Heart right ventricle (tissue), 16 donors: ENCODE measurements around the gene ASCL5. TPM values are rescaled to one million over a fixed set of nuclear protein-coding genes. Genes with fewer than 3 reads are reported as not detected.

ENCODE experiments used
- ATAC-seq, 8 donors: fragments of 200-7000 bp; cut with Tn5 transposase; one replicate each; pipeline ENCODE4 v1.9.1; 2020; ENCODE audit warnings: mild to moderate bottlenecking in 8 of 8, moderate library complexity in 8 of 8, moderate number of reproducible peaks in 1 of 8
- DNase-seq, 2 donors: peaks; one replicate each; pipeline ENCODE4 v3.0.0-alpha.2; 2020
- H3K27ac ChIP-seq, 10 donors: fragments of 200-600 bp; sonication (generic) in 2 of 10; one replicate each; pipeline versions ENCODE4 v1.5.0 to v1.8.0; 2020 to 2022; ENCODE audit warnings: mild to moderate bottlenecking in 3 of 10
- H3K27me3 ChIP-seq, 7 donors: fragments of 200-600 bp; one replicate each; pipeline ENCODE4 v1.8.0; 2021 to 2022; ENCODE audit warnings: mild to moderate bottlenecking in 2 of 7
- H3K36me3 ChIP-seq, 9 donors: fragments of 200-600 bp; sonication (generic) in 1 of 9; one replicate each; pipeline versions ENCODE4 v1.5.0 to v1.8.0; 2020 to 2022; ENCODE audit warnings: mild to moderate bottlenecking in 2 of 9
- H3K4me1 ChIP-seq, 9 donors: fragments of 200-600 bp; sonication (generic) in 1 of 9; one replicate each; pipeline versions ENCODE4 v1.5.0 to v1.8.0; 2020 to 2022; ENCODE audit warnings: mild to moderate bottlenecking in 4 of 9
- H3K4me3 ChIP-seq, 10 donors: fragments of 200-600 bp; sonication (generic) in 2 of 10; one replicate each; pipeline versions ENCODE4 v1.5.0 to v1.8.0; 2020 to 2022; ENCODE audit warnings: mild to moderate bottlenecking in 7 of 10, moderate library complexity in 2 of 10
- H3K9me3 ChIP-seq, 11 donors: fragments of 200-600 bp in 10 of 11; sonication (generic) in 2 of 11; one replicate each; pipeline versions ENCODE4 v1.5.0 to v1.8.0; 2013 to 2022; ENCODE audit warnings: mild to moderate bottlenecking in 2 of 11, control low read depth in 1 of 11, moderate library complexity in 1 of 11
- WGBS, 2 donors: extraction: QIAGEN DNeasy Blood & Tissue Kit; methylation state at CpG; one replicate each; pipeline ENCODE4 v1.1.7; 2013; ENCODE audit warnings: inconsistent platforms in 1 of 2; 5-methylcytosine and 5-hydroxymethylcytosine counted together
- intact Hi-C, 10 donors: fragments of 100-400 bp; cut with DNase I; formaldehyde crosslinking; loops; one replicate each; pipeline versions ENCODE4 v1.11.1 to v1.14.2; 2022
- polyA plus RNA-seq, 2 donors: library from polyadenylated mRNA; stranded (reverse); fragments of 200-250 nt; gene quantifications; one replicate each; pipeline ENCODE4 v1.2.3, GENCODE V29; 2013
- total RNA-seq, 10 donors: library from RNA; stranded (reverse); fragmentation: NEBNext Ultra II Directional in 3 of 10; extraction: Animal tissue kit (Norgen Biotek cat#: 25700) in 3 of 10; gene quantifications; one replicate each; pipeline versions ENCODE4 v1.2.1 to v1.2.4, GENCODE V29; 2021 to 2023
- TF ChIP-seq, protein P1 (sequence below), 9 donors: fragments of 200-600 bp; sonication (generic) in 2 of 9; IDR thresholded peaks; one replicate each; pipeline versions ENCODE4 v1.5.0 to v1.8.0; 2021 to 2022; ENCODE audit warnings: antibody characterized with exemption in 9 of 9, mild to moderate bottlenecking in 5 of 9, moderate library complexity in 1 of 9
- donor health status: Arrhythmogenic right ventricular cardiomyopathy.
- donor health status: ischemic (EF 13 %, LVEDD 7.1; RV severe dilation, severe dysfunction).
- donor health status: healthy with polysubstance abuse.
- donor health status: DM: no; HTN: yes; CAD: no.
- donor health status: DM: no; HTN: no; CAD: no.
- donor health status: ischemic (EF 25% LVEDD 6.9; RV normal size, moderate dysfunction).
- donor health status: ischemic (EF 25% LVEDD 5.7; RV mildly dilated, moderate dysfunction).
- donor health status: healthy.
- donor health status: DM: yes; HTN: yes; CAD: no.
- donor health status: Ischemic cardiomyopathy.
- donor health status: ischemic (EF 35%, LVEDD 5.7; RV mildly dilated, moderate dysfunction).
- donor health status: nonischemic (EF 11% LVEDD 7.7; RV severe dilation, severe dysfunction).
- donor health status: DM: yes; HTN: yes; CAD: no.
- donor health status: PGD.
- donor health status: ischemic (EF 29% LVEDD 5.4; RV normal size, mild dysfunction).
- donor health status: nonischemic (EF 23%, LVEDD 6.1; RV moderate dilation, normal function).

ASCL5 gene
- total and polyA plus RNA-seq, 12 donors, result not detected

DNA sequence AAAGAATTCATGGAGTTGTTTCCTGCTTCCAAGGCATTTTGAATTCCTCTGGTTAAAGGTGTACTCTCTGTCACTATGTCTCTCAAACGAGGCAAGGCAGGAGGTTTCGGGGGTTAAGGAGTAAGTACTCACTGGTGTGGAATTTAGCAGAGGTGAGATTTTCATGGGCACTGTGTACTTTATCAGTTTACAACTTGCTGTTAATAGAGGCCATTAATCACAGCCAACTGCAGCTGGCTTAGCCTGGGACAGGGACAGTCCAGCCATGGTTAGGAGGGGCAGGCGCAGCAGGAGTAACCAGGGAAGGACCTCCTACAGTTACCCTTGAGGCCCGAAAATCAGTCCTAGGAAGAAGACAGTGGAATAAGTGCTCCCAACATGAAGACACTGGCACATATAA lies 45.3 kb upstream of the ASCL5 start:
- no peak overlapping the region for H3K27ac ChIP-seq
- H3K36me3 ChIP-seq, result no peaks in the 10 kb centered on the region
- intact Hi-C loops, result no loop called here
- TF ChIP-seq, protein P1, sequence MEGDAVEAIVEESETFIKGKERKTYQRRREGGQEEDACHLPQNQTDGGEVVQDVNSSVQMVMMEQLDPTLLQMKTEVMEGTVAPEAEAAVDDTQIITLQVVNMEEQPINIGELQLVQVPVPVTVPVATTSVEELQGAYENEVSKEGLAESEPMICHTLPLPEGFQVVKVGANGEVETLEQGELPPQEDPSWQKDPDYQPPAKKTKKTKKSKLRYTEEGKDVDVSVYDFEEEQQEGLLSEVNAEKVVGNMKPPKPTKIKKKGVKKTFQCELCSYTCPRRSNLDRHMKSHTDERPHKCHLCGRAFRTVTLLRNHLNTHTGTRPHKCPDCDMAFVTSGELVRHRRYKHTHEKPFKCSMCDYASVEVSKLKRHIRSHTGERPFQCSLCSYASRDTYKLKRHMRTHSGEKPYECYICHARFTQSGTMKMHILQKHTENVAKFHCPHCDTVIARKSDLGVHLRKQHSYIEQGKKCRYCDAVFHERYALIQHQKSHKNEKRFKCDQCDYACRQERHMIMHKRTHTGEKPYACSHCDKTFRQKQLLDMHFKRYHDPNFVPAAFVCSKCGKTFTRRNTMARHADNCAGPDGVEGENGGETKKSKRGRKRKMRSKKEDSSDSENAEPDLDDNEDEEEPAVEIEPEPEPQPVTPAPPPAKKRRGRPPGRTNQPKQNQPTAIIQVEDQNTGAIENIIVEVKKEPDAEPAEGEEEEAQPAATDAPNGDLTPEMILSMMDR (IDR thresholded peaks at IDR 0.05), result no peak
- H3K27me3 ChIP-seq, result no peaks in the 10 kb centered on the region
- no peak overlapping the region for H3K4me3 ChIP-seq
- ATAC-seq, result no peak
- 74 to 75% methylated on average over 4 of the region's 4 CpGs for WGBS, 2 donors
- H3K4me1 ChIP-seq, result peaks cover 0 to 22% (median 5%) of the 10 kb centered on the region in 9 donors
- no peaks in the 10 kb centered on the region for H3K9me3 ChIP-seq
- no peak for DNase-seq

DNA sequence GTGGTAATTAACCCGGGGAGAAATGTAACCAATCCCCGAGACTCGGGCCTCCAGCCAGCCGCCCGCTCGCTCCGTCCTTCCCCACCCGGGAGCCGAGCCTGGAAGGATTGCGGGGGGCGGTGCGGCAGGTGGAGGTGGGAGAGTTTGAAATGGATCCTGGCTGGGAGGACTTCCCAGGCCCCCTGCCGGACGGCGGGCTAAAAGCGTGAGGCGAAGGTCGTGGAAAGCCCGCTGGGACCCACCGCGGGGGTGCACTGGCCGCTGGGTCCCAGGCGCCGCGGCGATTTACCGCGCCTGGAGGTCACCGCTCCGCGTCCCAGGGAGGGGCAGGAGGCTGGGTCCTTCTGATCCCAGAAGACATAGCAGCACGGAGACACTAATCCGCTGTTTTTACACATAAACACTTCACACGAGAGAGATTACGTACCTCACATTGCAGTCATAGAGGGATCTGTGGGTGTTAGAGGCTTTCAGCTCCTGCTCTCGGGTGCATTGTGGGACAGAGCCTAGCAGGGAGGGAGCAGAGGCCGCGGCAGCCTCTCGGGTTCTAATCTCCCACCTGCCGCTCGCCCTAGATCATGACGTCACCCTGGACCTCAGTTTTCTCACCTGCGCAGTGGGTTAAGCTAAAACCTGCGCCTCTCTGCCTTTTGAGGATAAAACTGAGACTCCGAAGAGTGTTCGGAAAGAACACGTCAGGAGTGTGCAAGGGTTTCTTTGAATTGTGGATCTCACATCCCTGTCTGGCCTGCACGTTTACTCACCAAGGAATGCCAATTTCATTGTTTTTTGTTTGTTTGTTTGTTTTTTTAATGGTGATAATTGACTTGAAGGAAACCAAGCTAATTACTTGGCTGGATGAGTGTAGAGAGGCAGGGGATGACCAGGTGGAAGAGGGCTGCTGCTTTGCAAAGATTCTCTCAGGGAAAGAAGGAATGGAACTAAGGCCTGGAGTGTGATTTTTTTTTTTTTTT lies 44.4 kb upstream of the ASCL5 start:
- Histone ChIP-seq H3K27me3 (no peaks in the 10 kb centered on the region), H3K9me3 (no peaks in the 10 kb centered on the region), H3K4me1 (peaks cover 0 to 22% (median 5%) of the 10 kb centered on the region in 9 donors), H3K4me3 (peak overlapping the region; percentile 51 to 90 (median 73)), H3K27ac (peak overlapping the region; percentile 85 to 94 (median 91)), H3K36me3 (no peaks in the 10 kb centered on the region)
- peak; percentile 44 to 66 (median 60) for ATAC-seq
- intact Hi-C loops, result no loop called here
- peak; percentile 24 to 47 for DNase-seq
- WGBS, 2 donors, result 8 to 9% methylated on average over 48 of the region's 48 CpGs
- TF ChIP-seq, protein P1 (IDR thresholded peaks at IDR 0.05), result peak in 6 of 9 donors; percentile 25 to 50 (median 38)

DNA sequence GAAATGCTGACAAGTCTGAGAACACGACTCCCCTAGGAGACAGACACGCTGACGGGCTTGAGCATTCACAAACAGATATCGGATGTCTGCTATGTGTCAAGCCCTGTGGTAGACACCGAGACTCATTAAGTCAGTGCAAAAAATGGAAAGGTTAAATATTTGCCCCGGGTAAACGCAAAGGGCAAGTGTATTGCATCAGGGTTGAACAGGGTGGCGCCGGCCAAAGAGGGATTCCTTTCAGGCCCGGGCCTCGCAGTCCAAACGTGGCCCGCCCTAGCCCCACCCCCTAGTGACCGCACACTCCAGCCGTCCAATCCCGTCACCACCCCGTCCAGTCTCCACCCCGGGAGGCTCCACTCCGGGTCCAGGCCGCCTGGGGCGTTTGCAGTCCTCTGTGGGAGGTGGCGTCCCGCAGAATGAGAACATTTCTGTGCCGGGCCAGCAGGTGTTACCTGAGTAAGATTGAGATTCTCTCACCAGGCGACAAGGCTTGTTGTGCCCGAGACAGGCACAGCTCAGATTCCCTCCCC lies 43.6 kb upstream of the ASCL5 start:
- H3K9me3 ChIP-seq, result no peaks in the 10 kb centered on the region
- intact Hi-C loops, result loop anchor here in 1 of 10 donors (1.0 kb wide), 1 partner anchor 16 kb away; the partner anchor contains the start of gene TMEM9
- no peaks in the 10 kb centered on the region for H3K27me3 ChIP-seq
- TF ChIP-seq, protein P1 (IDR thresholded peaks at IDR 0.05), result peak in 1 of 9 donors; percentile 3
- H3K36me3 ChIP-seq, result no peaks in the 10 kb centered on the region
- ATAC-seq (peak; percentile 98 to 100 (median 99)), DNase-seq (peak; percentile 94 to 95)
- H3K4me1 ChIP-seq, result peaks cover 0 to 22% (median 5%) of the 10 kb centered on the region in 9 donors
- H3K4me3 ChIP-seq, result peak overlapping the region; percentile 51 to 90 (median 73)
- WGBS, 2 donors, result 4 to 5% methylated on average over 26 of the region's 26 CpGs
- peak overlapping the region; percentile 85 to 94 (median 91) for H3K27ac ChIP-seq

DNA sequence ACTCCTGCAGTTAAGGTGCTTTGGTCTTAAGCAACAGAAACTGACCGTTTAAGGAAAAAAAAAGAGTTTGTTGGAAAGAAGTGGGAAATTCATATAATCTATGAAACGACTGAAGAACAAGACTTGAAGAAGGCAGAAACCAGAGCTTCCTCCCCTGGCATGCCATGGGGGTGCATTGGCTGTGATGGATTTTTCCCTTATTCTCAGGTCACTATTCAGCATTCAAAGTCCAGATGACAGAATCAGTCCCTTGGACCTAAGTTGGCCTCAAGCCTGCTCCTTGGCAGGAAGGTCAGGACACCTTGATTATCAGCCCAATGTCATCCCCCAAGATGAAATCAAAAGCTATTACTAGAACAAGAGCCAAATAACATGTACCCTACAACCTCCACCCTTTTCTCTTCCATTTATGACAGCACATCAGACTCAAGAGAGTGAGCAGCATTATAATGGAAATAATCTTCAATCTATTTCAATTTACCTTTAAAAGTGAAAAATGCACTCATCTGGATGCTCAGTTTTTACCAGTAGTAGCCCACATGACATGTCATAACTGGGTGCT lies 43.1 kb upstream of the ASCL5 start:
- H3K4me1 ChIP-seq, result peaks cover 0 to 22% (median 5%) of the 10 kb centered on the region in 9 donors
- H3K4me3 ChIP-seq, result peak overlapping the region in 7 of 10 donors; percentile 61 to 90 (median 74)
- peak overlapping the region in 8 of 10 donors; percentile 88 to 94 (median 92) for H3K27ac ChIP-seq
- no peaks in the 10 kb centered on the region for H3K27me3 ChIP-seq
- TF ChIP-seq, protein P1 (IDR thresholded peaks at IDR 0.05), result no peak
- 62 to 75% methylated on average over 2 of the region's 2 CpGs for WGBS, 2 donors
- intact Hi-C loops, result loop anchor here in 1 of 10 donors (1.0 kb wide), 1 partner anchor 16 kb away; the partner anchor contains the start of gene TMEM9
- no peaks in the 10 kb centered on the region for H3K9me3 ChIP-seq
- DNase-seq (no peak), ATAC-seq (no peak)
- H3K36me3 ChIP-seq, result no peaks in the 10 kb centered on the region
